CD4-positive, alpha-beta T cell treated with Interleukin-15 for 4 hours (primary cell): ENCODE data around the gene SRGAP1.
"Not testable (repeated sequence)": the region's sequence is repeated elsewhere in the genome, so short reads cannot be mapped to it uniquely, and the experiment has no call there.

Experiments
- DNase-seq: peaks from one replicate; pipeline ENCODE4 v3.0.0-alpha.2; 2020; ENCODE audit warnings: low spot score

Gene SRGAP1

DNA sequence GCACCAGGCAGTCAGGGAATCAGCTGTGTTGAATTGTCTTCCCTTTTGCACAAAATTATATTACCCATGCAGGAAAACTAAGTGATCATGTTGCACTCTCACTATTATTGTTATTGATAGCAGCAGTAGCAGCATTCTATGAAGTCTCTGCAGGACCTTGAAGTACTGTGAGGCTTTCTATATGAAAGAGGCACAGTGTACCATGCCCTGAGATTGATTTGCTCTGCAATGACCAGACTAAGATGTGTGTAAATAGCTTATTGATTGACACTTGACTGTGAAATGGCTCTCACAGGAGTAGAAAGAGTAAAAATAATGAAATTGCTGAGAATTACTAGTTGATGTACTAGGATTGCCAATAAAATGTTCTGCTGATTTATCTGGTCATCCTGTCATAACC, 277.7 kb downstream of the SRGAP1 start:
- DNase-seq: no peak

DNA sequence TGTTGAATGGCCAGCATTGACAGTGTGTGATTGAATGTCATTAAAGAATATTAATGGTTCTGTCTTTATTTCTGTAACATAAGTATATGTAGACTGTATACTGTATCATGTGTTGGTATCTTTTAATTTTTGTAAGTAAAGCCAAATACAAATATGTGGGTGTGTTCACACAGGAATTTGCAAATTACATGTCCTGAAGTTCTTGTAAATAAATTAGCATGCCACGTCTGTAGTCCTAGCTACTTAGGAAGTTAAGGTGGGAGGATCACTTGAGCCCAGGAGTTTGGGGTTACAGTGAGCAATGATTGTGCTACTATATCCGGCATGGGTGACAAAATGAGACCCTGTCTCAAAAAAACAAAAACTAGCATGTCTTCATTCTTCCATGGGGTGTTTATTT, 278.5 kb downstream of the SRGAP1 start:
- DNase-seq: no peak

DNA sequence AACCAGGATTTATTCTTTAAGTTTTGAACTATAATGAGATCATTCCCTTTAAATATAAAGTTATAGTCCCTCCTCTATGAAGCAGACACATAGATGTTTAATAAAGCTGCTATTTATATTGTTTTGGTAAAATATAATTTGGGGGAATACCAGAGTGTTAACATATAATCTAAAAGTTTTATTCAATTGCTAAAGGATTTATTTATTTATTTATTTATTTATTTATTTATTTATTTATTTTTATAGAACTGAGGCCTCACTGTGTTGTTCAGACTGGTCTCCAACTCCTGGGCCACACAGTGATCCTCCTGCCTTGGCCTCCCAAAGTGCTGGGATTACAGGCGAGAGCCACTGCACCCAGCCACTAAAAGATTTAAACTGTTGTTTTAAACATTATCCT, 278.9 kb downstream of the SRGAP1 start:
- DNase-seq: no peak

DNA sequence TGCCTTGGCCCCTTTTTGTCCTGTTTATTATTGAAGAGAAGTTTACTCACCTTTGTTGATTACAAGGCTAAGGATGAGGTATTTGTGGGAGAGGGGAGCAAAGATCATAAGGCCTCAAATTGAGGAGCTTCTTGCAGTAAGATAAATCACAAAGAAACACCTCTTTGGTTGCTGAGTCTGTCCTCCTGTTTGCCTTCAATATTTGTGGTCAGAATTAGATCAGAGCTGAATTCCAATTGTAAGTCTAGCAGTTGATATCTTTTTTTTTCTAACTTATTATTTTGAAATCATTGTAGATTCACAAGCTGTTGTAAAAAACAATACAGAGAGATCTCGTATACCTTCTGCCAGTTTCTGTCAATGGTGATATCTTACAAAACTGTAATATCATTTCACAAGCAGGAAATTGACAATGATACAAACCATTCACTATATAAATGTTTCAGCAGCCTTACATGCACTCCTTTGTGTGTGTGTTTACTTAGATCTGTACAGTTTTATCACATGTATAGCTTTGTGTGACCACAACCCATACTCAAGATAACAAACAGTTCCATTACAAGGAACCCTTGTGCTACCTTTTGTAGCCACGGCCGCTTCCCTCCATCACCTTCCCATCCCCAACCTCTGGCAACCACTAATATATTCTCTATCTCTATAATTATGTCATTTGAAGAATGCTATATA, 280.2 kb downstream of the SRGAP1 start:
- DNase-seq: no peak

DNA sequence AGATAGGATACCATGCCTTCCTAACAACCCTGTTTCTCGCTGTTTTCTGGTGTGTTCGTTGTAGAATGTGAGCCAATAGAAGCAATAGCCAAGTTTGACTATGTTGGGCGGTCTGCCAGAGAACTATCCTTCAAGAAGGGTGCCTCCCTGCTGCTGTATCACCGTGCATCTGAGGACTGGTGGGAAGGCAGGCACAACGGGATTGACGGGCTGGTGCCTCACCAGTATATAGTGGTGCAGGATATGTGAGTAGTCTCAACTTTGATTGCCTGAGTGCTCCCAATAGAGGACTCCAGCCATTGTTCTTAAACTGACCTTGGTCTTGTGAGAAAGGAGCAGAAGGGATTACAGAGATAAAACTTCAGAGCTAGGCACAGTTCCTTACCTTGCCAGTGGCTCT, 281.4 kb downstream of the SRGAP1 start:
- DNase-seq: no peak

DNA sequence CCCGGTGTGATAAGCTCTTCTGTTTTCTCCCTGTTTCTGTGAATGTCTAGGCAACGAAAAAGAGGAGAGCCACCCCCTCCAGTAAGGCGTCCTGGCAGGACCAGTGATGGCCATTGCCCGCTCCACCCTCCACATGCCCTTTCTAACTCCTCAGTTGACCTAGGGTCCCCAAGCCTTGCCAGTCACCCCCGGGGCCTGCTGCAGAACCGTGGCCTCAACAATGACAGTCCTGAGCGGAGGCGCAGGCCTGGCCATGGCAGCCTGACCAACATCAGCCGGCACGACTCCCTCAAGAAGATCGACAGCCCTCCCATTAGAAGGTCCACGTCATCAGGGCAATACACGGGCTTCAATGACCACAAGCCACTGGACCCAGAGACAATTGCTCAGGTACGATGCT, 283.3 kb downstream of the SRGAP1 start:
- DNase-seq: no peak

DNA sequence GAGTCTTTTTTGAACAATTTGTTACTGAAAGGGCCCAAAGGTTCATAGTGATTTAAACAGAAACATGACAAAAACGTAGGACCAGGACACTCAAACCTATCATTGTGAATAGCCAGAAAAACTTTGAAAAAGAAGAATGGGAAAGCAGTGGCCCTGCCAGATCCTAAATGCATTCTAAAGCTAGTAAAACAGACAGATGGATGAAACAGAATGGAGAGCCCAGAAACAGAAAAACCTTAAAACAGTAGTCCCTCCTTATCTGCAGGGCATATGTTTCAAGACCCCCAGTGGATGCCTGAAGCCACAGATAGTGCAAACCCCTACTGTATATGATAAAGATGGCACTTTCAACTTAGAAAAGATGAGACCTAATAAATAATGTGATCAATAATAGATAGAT, 283.9 kb downstream of the SRGAP1 start:
- DNase-seq: no peak

DNA sequence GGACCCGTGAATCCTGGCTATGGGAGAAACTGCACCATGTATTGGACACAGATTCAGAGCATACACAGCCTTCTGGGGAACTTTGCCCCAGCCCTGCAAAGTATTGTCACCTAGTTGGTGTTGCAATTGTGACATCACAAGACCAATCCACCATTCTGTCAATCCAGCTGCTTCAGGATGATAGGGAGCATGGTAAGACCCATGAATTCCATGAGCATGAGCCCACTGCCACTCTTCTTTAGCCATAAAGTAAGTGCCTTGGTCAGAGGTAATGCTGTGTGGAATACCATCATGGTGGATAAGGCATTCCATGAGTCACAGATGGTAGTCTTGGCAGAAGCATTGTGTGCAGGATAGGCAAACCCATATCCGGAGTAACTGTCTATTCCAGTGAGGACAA, 286.0 kb downstream of the SRGAP1 start:
- DNase-seq: not testable (repeated sequence)

DNA sequence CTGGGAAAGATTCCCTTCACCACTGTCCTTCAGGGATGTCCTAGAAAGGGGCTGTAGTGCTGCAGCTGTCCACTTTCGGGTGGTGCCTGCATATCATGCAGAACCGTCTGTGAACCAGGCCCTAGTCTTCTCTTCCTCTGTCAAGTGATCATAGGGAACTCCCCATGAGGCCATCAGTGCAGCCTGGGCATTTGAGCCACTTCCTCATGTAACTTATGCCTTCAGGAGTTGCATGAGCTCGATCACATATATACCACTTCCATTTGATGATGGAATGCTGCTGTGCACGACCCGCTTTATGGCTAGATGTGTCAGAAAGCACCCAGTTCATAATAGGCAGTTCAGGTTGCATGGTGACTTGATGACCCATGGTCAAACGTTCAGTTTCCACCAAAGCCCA, 287.0 kb downstream of the SRGAP1 start:
- not testable (repeated sequence) for DNase-seq

DNA sequence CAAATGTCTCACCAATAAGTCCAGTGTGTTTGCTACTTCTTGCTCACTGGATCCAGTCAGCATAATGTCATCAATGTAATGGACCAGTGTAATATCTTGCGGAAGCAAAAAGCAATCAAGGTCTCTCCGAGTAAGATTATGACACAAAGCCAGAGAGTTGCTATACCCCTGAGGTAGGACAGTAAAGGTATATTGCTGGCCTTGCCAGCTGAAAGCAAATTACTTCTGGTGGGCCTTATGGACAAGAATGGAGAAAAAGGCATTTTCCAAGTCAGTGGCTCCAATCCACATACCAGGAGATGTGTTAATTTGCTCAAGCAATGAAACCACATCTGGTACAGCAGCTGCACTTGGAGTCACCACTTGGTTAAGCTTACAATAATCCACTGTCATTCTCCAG, 288.2 kb downstream of the SRGAP1 start:
- DNase-seq: not testable (repeated sequence)

DNA sequence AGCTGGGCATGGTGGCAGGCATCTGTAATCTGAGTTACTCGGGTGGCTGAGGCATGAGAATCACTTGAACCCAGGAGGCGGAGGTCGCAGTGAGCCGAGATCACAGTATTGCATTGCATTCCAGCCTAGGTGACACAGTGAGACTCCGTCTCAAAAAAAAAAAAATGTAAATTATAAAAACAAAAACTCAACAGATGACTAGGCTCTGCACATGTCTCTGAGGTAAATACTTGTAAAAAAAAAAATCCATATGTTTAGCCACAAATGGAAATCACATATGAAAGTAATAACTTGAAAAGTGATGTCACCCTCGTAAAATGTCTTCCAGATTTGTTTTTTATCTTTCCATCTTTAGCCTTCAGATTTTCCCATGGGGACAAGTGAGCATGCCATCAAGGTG, 292.6 kb downstream of the SRGAP1 start:
- no peak for DNase-seq

DNA sequence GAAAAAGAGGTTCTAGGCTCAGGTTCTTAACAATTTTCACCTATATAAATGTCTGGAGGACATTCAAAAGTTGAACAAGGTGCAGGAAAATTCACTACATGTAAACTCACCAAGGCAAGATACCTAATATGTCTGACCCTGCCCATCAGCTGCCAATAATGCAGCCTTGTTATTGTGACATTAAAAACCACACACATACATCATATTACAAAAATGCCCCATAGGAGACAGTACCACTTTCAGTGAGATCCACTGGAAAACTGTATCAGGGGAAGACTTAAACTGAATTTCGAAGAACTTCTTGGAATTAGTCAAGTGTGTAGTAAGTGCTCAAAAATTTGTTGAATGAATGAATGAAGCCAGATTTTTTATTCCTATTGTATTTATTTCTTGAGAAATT, 294.5 kb downstream of the SRGAP1 start:
- no peak for DNase-seq

DNA sequence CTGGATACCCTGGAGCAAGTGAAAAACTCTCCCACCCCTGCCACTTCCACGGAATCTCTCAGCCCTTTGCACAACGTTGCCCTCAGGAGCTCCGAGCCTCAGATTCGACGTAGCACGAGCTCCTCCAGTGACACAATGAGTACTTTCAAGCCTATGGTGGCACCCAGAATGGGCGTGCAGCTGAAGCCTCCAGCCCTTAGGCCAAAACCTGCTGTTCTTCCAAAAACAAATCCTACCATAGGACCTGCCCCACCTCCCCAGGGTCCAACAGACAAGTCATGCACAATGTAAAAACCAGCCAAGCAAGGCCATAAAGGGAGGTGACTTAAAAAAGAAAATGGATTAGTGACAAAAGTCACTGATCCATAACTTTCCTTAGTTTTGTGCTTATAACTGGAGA, 297.9 kb downstream of the SRGAP1 start:
- DNase-seq: no peak

DNA sequence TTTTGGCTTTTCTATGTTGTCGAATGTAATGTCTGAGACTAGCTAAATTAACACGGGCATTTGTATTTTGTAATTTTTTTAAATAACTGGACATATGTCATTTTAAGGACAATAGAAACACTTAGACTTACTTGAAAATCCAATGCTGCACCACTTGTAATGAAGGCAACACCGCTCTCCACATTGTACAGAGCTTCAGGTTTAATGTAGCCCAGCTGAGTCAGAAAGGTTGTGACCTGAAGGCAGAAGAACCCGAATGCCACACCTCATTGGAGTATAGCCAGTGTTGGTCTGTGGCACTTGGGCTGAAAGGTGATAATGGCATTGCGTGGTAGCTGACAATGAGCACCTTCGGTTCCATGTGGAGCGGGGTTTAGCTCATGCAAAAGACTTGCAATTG, 298.3 kb downstream of the SRGAP1 start:
- DNase-seq: no peak

DNA sequence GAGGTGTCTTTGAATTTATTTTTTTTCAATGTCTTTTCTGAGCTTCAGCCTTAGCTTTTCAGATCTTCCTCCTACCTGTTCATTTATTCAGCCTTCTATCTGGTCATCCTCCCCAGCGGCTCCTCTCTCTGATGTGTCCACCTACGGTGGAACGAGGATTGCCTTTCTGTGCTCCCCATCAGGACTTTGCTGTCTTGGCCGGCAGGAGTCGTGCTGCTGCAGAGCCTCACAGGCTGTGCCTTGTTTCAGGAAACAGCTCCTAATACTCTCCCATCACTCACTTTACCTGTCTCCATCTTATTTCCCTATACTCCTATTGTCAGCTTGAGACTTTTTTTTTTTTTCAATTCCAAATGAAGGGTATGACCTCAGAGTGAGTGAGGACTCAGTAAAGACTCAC, 300.7 kb downstream of the SRGAP1 start:
- DNase-seq: no peak

DNA sequence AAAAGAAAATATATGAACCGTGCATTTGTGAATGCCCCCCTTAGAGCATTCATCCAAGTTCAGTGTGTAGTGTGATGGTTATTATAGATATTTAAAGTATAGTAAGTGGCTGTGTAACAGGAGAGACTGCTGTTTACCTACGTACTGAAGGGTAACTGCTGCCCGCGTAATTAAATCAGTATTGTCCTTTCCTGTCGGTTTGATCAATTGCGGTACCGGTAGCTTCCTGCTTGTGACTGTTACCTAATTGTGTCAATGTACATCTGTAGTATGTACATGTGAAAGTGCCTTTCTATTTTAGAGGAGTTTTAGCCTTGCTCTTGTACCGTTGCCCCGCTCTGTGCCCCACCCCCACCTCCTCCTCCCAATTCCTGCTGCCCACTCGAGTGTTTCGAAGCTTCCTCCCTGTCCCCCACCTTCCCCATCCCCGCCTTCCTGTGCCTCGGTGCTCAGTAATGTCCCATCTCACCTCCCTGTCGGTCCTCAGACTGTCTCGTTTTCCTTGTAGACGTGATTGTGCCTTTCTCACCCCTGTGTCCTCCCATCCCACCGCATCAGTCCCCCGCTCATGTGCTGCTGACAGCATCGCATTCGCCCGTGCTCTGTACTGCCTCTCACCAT, 302.6 kb downstream of the SRGAP1 start:
- DNase-seq: no peak

DNA sequence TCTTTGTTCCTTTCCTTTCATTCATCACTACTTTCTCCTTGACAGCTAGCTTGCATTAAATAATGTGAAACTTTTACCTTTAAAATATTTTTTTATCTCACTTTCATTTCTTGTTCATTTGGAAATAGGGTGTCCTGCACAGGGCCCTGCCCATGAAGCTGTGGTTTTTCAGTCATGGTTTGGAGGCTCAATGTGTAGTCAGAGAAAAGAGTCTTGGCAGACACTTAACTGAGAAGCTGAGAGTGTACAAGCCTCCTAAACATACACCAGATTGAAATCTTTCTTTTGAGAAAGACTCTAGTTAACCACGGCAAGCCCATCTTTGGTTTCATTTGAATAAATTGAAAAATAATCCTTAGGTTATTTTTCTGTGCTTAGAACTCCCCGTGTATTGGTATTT, 303.4 kb downstream of the SRGAP1 start:
- no peak for DNase-seq

DNA sequence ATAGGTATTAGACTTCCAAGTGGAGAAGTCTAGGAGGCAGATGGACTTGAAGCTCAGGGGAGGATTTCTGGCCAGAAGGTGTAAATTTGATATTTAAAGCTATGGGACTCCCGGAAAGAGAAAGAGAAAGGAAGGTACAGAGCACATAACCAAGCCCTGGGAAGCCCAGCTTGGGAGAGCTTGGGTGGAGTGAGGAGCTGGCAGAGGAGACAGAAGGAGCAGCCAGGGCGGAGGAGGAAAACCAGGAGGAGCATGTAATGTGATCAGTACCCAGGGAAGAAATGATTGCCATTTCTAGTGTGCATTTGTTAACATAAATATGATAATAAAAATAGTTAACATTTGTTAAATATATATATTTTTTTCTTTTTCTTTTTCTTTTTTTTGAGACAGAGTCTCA, 310.2 kb downstream of the SRGAP1 start:
- no peak for DNase-seq

DNA sequence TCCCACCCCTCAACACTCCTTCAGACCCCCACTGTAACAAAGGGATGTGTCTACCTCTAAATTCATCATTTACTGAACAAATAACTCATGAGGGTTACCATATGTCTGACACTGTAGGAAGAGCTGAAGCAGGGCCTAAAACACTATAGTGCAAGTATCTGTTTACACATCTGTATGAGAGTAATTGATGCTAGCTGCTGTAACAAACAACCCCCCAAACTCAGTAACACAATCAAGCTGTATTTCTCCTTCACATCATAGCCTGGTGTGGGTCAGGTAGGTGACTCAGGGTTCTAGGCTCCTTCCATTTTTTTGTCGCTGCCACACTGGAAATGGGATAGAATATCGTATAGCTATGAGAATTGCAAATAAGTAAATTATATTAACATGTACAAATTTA, 312.6 kb downstream of the SRGAP1 start:
- no peak for DNase-seq

DNA sequence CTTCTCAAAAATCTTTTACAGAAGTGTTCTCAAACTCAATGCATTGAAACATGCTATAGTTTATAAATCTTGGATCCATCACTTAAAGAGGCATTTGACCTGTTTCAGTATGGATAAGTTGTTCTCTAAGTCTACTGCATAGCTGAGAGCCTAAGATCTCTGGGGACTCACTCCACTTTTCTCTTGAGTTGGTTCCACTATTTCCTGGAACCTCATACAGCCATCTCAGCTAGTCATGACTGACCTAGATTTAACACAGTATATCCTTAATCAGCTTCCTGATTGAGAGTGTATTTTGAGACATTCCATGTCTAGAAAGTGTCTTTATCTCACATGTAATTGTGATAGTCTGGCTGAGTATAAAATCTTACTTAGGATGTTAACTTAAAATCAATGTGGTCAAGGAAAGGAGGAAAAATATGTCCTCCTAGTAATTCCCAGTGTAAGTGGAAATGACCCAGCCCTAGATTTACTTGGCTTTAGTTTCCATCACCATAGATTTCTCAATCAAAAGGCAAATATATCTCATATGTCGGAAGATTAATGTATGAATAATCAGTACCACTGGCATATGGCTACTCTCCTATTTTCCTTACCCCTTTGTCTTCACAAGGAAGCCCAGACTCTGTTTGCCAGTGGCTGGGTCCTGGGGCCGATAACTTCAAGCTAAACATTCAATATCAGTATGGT, 315.7 kb downstream of the SRGAP1 start:
- no peak for DNase-seq

DNA sequence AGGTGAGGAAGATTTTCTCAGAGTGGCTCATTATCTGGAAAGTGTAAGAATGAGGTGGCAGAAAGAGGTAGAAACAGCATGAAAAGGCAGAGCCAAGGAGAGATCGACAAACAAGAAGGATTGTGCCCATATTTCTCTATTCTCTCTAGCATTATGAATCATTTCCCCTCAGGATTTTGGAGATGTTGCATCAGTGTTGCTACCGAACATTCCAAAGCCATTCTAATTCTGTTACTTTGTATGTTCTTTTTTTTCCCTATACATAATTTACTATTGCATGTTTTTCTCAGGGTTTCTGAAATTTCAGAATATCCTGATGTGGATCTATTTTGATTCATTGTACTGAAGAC, 316.2 kb downstream of the SRGAP1 start:
- no peak for DNase-seq

DNA sequence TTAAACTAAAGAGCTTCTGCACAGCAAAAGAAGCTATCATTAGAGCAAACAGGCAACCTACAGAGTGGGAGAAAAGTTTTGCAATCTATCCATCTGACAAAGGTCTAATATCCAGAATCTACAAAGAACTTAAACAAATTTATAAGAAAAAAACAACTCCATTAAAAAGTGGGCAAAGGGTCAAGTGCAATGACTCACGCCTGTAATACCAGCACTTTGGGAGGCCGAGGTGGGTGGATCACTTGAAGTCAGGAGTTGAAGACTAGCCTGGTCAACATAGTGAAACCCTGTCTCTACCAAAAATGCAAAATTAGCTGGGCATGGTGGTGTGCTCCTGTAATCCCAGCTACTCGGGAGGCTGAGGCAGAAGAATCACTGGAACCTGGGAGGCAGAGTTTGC, 322.1 kb downstream of the SRGAP1 start:
- DNase-seq: not testable (repeated sequence)

DNA sequence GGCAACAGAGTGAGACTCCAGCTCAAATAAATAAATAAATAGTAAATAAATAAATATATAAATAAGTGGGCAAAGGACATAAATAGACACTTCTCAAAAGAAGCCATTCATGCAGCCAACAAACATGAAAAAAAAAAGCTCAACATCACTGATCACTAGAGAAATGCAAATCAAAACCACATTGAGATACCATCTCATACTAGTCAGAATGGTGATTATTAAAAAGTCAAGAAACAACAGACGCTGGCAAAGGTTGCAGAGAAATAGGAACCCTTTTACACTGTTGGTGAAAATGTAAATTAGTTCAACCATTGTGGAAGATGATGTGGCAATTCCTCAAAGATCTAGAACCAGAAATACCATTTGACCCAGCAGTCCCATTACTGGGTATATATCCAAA, 322.5 kb downstream of the SRGAP1 start:
- DNase-seq: not testable (repeated sequence)

DNA sequence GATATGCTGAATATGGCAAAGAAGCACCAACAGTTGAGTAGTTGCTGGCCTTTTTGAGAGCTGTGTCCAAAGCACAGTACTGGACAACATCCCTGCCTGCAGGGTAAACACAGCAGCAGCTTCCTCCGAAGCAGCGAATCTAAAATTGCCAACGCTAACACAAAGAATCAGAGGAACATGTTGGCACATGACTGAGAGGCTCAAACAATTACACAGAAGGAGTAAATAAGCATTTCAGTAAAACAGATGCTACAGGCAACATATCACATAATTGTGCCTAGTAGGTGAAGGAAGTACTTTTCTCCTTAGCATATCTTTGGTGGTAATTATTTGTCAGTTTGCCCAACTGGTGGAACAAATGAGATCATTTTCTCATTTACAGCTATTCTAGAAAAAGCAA, 325.5 kb downstream of the SRGAP1 start:
- DNase-seq: no peak
